ENCODE data around the gene TXNRD2.

GRCh38 chr22:19914201-19914943, 27.2 kb downstream of the TXNRD2 start:
- TF ChIP-seq POLR2A (IDR thresholded peaks at IDR 0.05; ENCODE audit: low read length), result no peak
- no peak for TF ChIP-seq GATA1 (IDR thresholded peaks at IDR 0.05; ENCODE audit: low read depth, low read length)

Data from erythroblast (primary cell).